HEK293T (cell line): ENCODE data around the gene SPACA6.

Experiments
- ARNT ChIP-seq: fragments of 450-650 bp; IDR thresholded peaks from 2 replicates; pipeline ENCODE4 v1.6.1; 2017; ENCODE audit warnings: mild to moderate bottlenecking
- FOXA1 ChIP-seq: fragments of 450-650 bp; IDR thresholded peaks from 2 replicates; pipeline ENCODE4 v1.6.1; 2016; ENCODE audit warnings: mild to moderate bottlenecking
- FOXM1 ChIP-seq: fragments of 450-650 bp; IDR thresholded peaks from 2 replicates; pipeline ENCODE4 v1.6.1; 2017; ENCODE audit warnings: mild to moderate bottlenecking, borderline replicate concordance
- LEF1 ChIP-seq: fragments of 450-650 bp; IDR thresholded peaks from 2 replicates; pipeline ENCODE4 v1.6.1; 2017; ENCODE audit warnings: mild to moderate bottlenecking, borderline replicate concordance
- NFRKB ChIP-seq: fragments of 450-650 bp; IDR thresholded peaks from 2 replicates; pipeline ENCODE4 v1.6.1; 2016; ENCODE audit warnings: mild to moderate bottlenecking, moderate library complexity
- SP1 ChIP-seq: fragments of 450-650 bp; IDR thresholded peaks from 2 replicates; pipeline ENCODE4 v1.6.1; 2017
- SUZ12 ChIP-seq: fragments of 450-650 bp; IDR thresholded peaks from 2 replicates; pipeline ENCODE4 v1.6.1; 2016; ENCODE audit warnings: mild to moderate bottlenecking
- TARDBP ChIP-seq: fragments of 450-650 bp; IDR thresholded peaks from 2 replicates; pipeline ENCODE4 v1.6.1; 2016
- ZNF384 ChIP-seq: fragments of 450-650 bp; IDR thresholded peaks from 2 replicates; pipeline ENCODE4 v1.6.1; 2016

DNA sequence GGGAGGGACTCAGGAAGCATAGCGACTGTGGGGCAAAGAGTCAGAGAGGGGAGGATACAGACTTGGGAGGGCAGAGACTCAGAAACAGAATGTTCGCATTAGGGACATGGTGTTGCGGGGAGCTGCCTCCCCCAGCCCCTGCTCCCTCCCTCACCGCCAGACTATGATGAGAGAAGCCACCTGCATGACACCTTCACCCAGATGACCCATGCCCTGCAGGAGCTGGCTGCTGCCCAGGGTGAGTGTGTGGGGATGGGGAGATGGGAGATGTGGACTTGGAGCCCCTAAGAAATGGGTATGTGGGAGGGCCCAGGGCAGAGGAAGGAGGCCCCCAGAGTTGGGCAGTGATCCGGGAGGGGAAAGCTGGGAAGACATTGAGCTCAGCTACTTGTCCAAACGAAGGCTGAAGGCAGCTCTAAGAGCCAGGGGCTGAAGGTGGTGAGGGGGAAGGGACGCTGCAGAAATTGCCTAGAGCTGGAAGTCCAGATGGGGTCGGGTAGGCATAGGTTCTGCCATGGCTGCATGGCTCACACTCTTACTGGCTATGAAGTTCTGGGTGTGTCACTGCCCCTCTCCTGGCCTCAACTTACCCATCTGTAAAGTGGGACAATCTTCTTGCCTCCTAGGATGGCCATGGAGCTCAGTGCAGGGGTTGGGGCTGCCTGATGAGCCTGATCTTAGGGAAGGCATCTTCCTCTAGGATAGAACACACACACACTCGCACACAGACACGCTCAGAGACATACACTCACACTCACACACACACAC lies 1.4 kb downstream of the SPACA6 start:
- TF ChIP-seq NFRKB (no peak), TARDBP (no peak), SP1 (no peak), FOXA1 (no peak), LEF1 (no peak), FOXM1 (no peak), ZNF384 (no peak), SUZ12 (no peak), ARNT (no peak)
